ENCODE data around the gene GRIN2A.

- TF ChIP-seq CTCF (IDR thresholded peaks at IDR 0.05; ENCODE audit: insufficient read depth, low read length) (no peak), POLR2AphosphoS5 (IDR thresholded peaks at IDR 0.05; ENCODE audit: low read depth) (no peak), GABPA (IDR thresholded peaks at IDR 0.05; ENCODE audit: low read depth) (no peak)
- TF ChIP-seq, protein P1, sequence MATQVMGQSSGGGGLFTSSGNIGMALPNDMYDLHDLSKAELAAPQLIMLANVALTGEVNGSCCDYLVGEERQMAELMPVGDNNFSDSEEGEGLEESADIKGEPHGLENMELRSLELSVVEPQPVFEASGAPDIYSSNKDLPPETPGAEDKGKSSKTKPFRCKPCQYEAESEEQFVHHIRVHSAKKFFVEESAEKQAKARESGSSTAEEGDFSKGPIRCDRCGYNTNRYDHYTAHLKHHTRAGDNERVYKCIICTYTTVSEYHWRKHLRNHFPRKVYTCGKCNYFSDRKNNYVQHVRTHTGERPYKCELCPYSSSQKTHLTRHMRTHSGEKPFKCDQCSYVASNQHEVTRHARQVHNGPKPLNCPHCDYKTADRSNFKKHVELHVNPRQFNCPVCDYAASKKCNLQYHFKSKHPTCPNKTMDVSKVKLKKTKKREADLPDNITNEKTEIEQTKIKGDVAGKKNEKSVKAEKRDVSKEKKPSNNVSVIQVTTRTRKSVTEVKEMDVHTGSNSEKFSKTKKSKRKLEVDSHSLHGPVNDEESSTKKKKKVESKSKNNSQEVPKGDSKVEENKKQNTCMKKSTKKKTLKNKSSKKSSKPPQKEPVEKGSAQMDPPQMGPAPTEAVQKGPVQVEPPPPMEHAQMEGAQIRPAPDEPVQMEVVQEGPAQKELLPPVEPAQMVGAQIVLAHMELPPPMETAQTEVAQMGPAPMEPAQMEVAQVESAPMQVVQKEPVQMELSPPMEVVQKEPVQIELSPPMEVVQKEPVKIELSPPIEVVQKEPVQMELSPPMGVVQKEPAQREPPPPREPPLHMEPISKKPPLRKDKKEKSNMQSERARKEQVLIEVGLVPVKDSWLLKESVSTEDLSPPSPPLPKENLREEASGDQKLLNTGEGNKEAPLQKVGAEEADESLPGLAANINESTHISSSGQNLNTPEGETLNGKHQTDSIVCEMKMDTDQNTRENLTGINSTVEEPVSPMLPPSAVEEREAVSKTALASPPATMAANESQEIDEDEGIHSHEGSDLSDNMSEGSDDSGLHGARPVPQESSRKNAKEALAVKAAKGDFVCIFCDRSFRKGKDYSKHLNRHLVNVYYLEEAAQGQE (IDR thresholded peaks at IDR 0.05; ENCODE audit: insufficient replicate concordance, low read depth), result no peak
Measured at GRCh38 chr16:10069374-10069773, 112.9 kb downstream of the GRIN2A start.

All from HL-60 (cell line).